Hair follicular keratinocyte (primary cell): Measurements from ENCODE around the gene CMKLR1. TPM values are rescaled to one million over a fixed set of nuclear protein-coding genes. Genes with fewer than 3 reads are reported as not detected.

Experiments
- total RNA-seq: library from RNA; depleted of rRNA; stranded (reverse); fragments of >200 nt; gene quantifications from 2 replicates; pipeline ENCODE4 v1.2.3, GENCODE V29; 2015

Gene CMKLR1
- 0.34 TPM in 1 of 2 replicates, not detected in the other for total RNA-seq

DNA sequence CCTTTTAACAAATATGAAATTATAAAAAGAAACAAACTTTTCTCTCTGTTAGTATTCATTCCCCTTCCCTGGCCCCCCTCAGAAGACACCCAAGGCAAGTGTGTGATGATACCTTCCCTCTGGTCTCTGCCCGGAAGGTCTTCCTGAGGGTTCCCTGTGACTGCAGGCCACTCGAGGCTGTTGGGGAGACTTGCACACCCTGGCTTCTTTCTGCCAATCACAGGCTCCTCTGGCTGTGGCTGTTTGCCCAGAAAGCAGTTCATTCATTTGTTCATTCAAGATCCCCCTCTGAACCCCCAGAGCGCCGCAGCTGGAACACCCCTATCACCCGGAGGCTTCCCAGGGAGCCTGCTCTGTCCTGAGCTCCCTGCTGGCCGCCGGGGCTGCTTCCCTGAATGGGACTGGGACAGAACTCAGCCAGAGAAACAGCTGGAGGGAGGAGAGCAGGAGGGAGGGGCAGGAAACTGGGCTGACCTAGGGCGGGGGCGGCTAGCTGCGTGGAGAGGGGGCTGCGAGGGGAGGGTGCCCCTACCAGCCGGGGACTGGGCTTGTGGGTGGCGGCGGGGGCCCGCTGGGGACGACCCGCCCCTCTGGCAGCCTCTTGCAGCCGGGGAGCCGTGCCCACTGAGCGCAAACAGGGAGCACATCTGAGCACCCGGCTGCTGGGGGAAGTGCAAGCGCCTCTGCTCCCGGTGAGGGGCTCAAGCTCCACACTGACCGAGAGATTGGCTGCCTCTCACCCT lies at the start of gene CMKLR1:
CMKLR1 (minus strand) TSS at position 397 of the 743 bp plus-strand sequence. CDS start 45,720 bp downstream, outside the sequence.

Other genes starting within 250 kb of the CMKLR1 start
- gene WSCD2, start 210.0 kb downstream of the CMKLR1 start, total RNA-seq = not detected in 2 replicates
- gene FICD, start 176.0 kb upstream of the CMKLR1 start, total RNA-seq = 2.0 and 2.4 TPM in 2 replicates
- 26.6 and 49.3 TPM in 2 replicates for gene SART3, start 221.9 kb upstream of the CMKLR1 start, total RNA-seq
- gene ISCU, start 223.3 kb upstream of the CMKLR1 start, total RNA-seq = 125 and 139 TPM in 2 replicates